Rectal smooth muscle tissue (tissue), 1 donor: ENCODE measurements around the gene SIX3.

Source experiments
- H3K27ac ChIP-seq: one replicate; pipeline ENCODE4 v1.7.0; 2013; ENCODE audit warnings: low read depth, low read length, inconsistent platforms
- H3K27me3 ChIP-seq: one replicate; pipeline ENCODE4 v1.7.0; 2013; ENCODE audit warnings: low read length; ENCODE audit not compliant: control insufficient read depth, insufficient read depth
- H3K36me3 ChIP-seq: one replicate; pipeline ENCODE4 v1.7.0; 2013; ENCODE audit warnings: low read length; ENCODE audit not compliant: control insufficient read depth, insufficient read depth
- H3K4me1 ChIP-seq: one replicate; pipeline ENCODE4 v1.7.0; 2013; ENCODE audit warnings: low read length; ENCODE audit not compliant: control insufficient read depth, insufficient read depth
- H3K4me3 ChIP-seq: one replicate; pipeline ENCODE4 v1.7.0; 2013; ENCODE audit warnings: low read length
- H3K9ac ChIP-seq: one replicate; pipeline ENCODE4 v1.7.0; 2013; ENCODE audit warnings: low read length

Gene SIX3

DNA sequence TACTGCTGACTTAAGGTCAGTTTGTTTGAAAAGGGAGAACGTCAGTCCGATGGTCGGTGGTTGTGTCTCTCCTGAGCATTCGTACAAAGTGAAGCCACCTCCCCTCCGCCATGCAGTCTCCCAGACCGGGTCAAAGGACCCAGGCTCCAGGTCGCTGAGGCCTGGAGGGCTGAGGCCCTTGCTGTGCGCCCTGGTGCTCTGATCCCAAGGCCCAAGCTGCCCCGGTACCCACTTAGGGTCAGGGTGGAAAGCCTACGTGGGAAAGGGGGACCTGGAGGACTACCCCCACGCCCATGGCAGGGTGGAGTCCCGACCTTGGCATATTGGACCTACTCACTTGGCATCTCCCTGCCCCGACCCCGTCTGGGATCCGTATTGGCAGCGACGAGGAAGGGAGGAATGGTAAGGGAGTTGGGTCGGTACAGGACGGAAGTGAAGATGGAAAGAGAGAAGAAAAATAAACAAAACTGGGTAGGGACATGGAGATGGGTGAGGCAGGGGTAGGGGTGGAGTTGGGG is 8.0 kb upstream of the SIX3 start:
- H3K4me1 ChIP-seq: no peaks in the 10 kb centered on the region

GRCh38 chr2:44934038-44934982 is 7.2 kb upstream of the SIX3 start:
- Histone ChIP-seq H3K36me3 (no peaks in the 10 kb centered on the region), H3K27ac (no peak overlapping the region), H3K27me3 (peaks cover 54% of the 10 kb centered on the region), H3K4me3 (no peak overlapping the region), H3K9ac (no peak overlapping the region), H3K4me1 (no peaks in the 10 kb centered on the region)

More for the DNA sequence above, 8.0 kb upstream of the SIX3 start:
- Histone ChIP-seq H3K36me3 (no peaks in the 10 kb centered on the region), H3K27me3 (peaks cover 56% of the 10 kb centered on the region), H3K27ac (no peak overlapping the region), H3K4me3 (no peak overlapping the region), H3K9ac (no peak overlapping the region)

- H3K4me3 ChIP-seq: no peak overlapping the region
- H3K27me3 ChIP-seq: peaks cover 59% of the 10 kb centered on the region
- no peaks in the 10 kb centered on the region for H3K36me3 ChIP-seq
- H3K27ac ChIP-seq: no peak overlapping the region
- H3K9ac ChIP-seq: no peak overlapping the region
- H3K4me1 ChIP-seq: no peaks in the 10 kb centered on the region
These were observed 6.3 kb upstream of the SIX3 start for GRCh38 chr2:44934983-44935728.

DNA sequence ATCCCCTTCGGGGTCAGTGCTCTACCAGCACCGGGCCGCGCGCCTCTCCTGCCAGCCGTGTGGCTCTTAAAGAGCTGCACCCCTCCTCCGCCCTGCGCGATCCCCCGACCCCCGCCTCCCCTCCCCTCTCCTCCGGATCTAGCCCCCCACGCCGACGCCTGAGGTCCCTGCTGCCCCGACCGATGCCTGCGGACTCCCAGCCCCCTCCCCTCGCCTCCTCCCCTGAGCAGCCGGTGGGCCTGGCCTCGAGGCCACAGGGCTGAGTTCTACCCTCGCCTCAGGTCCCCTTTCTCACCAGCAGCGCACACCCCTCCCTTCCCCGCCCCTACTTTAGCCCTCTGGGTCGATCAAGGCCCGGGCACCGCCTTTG is 5.8 kb upstream of the SIX3 start:
- Histone ChIP-seq H3K27me3 (peaks cover 61% of the 10 kb centered on the region), H3K9ac (no peak overlapping the region), H3K4me1 (no peaks in the 10 kb centered on the region), H3K27ac (no peak overlapping the region), H3K4me3 (no peak overlapping the region), H3K36me3 (no peaks in the 10 kb centered on the region)

DNA sequence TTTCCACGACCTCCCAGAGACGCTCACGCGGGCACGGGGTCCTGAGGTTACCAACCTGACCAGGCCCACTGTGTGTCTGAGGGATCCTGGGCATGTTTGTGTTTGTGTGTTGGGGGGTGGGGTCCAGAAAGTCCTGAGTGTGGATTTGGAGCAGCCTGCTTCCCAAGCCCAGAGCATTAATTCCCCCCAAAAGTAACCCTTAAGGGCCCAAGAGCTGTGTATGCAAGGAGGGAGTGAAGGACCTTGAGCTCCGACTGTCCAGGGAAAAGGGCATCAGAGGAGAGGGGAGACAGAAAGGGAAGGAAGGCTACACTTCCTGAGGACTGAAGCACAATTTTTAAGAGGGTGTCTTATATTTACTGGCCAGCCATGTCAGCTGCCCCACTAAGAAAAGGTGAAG is 5.2 kb upstream of the SIX3 start:
- no peaks in the 10 kb centered on the region for H3K36me3 ChIP-seq
- H3K4me3 ChIP-seq: no peak overlapping the region
- no peaks in the 10 kb centered on the region for H3K4me1 ChIP-seq
- H3K9ac ChIP-seq: no peak overlapping the region
- H3K27ac ChIP-seq: no peak overlapping the region
- peaks cover 61% of the 10 kb centered on the region for H3K27me3 ChIP-seq

- no peak overlapping the region for H3K27ac ChIP-seq
- H3K27me3 ChIP-seq: peaks cover 58% of the 10 kb centered on the region
- no peaks in the 10 kb centered on the region for H3K4me1 ChIP-seq
- no peaks in the 10 kb centered on the region for H3K36me3 ChIP-seq
- H3K4me3 ChIP-seq: no peak overlapping the region
- no peak overlapping the region for H3K9ac ChIP-seq
These were observed 4.5 kb upstream of the SIX3 start for GRCh38 chr2:44936715-44937687.

DNA sequence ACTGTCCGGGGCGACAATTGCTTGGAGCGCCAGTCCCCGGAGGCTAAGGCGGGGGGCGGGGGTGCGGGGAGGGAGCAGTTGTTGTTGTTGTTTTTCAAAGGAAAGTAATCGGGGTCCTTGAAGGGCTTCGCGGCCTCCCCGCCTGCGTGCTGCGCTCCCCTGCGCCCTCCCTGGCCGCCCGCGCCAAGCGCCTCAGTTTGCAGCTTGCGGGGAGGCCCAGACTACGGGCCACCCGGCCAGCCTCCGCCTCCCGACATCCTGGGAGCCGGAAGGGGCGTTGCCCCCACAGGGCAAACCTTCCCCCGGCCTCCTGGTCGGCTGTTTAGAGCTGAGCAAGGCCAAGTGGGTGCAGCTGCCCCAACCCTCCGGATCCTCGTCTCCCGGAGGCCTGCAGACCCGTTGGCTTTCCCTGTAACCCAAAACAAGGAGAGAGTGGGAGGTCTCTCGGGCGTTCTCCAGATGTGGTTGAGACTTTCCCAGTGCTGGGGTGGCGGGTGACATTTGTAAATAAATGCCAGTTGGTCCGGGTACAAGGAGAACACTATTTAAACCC is 3.7 kb upstream of the SIX3 start:
- Histone ChIP-seq H3K27ac (no peak overlapping the region), H3K4me1 (no peaks in the 10 kb centered on the region), H3K36me3 (no peaks in the 10 kb centered on the region), H3K4me3 (no peak overlapping the region), H3K27me3 (peaks cover 56% of the 10 kb centered on the region), H3K9ac (no peak overlapping the region)

- H3K4me1 ChIP-seq: no peaks in the 10 kb centered on the region
- peaks cover 56% of the 10 kb centered on the region for H3K27me3 ChIP-seq
- H3K36me3 ChIP-seq: no peaks in the 10 kb centered on the region
- H3K27ac ChIP-seq: no peak overlapping the region
- no peak overlapping the region for H3K9ac ChIP-seq
- H3K4me3 ChIP-seq: no peak overlapping the region
These were observed 3.0 kb upstream of the SIX3 start for GRCh38 chr2:44938287-44939105.

GRCh38 chr2:44939106-44940048 is 2.1 kb upstream of the SIX3 start:
- Histone ChIP-seq H3K27me3 (peaks cover 57% of the 10 kb centered on the region), H3K27ac (no peak overlapping the region), H3K4me3 (no peak overlapping the region), H3K36me3 (no peaks in the 10 kb centered on the region), H3K9ac (no peak overlapping the region), H3K4me1 (no peaks in the 10 kb centered on the region)

DNA sequence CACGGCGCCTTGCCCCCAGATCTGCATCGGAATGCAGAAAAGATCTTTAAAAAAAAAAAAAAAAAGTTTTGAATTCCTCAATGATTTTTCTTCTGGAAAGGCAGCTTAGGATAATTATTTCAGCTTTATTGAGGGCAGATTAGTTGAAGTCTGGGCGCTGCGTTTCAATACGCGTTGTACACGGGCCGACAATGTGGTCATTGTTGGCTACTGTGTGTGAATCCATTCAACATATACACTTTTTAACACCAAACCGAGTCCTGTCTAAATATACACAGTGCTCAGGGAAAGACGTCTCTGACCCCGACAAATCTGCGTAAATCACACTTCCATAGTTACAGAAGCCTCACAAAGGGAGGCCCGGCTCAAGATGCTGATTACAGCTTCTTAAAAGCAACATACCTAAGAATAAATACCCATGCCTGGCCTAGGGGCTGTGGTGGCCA is 1.4 kb upstream of the SIX3 start:
- Histone ChIP-seq H3K4me1 (no peaks in the 10 kb centered on the region), H3K9ac (no peak overlapping the region), H3K36me3 (no peaks in the 10 kb centered on the region), H3K27ac (no peak overlapping the region), H3K4me3 (no peak overlapping the region), H3K27me3 (peaks cover 58% of the 10 kb centered on the region)
